ENCODE measurements around the gene FGD3. TPM values are rescaled to one million over a fixed set of nuclear protein-coding genes. Genes with fewer than 3 reads are reported as not detected.

FGD3 gene
- total RNA-seq, 1 experiment from 2014 or later = 1.8 TPM

DNA sequence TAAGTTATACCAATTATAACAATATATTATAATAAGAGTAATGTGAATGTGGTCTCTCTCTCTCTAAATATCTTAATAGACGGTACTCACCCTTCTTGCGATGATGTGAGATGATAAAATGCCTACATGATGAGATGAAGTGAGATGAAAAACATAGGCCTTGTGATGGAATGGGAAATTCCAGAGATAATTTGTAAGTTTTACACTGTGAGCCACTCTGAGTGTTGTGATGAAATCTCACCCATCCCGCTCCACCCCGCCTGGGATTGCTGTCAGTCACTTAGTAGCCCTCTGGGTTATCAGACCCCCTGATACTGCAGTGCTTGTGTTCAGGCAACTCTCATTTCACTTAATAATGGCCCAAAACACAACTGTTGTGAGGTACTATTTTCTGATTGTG lies 121.6 kb downstream of the FGD3 start:
- Histone ChIP-seq H2BK15ac (ENCODE audit: low read depth, low read length) (no peak overlapping the region), H3K18ac (ENCODE audit: insufficient read length, low read depth, low read length) (no peak overlapping the region), H2BK5ac (ENCODE audit: insufficient read length, low read length) (no peak overlapping the region), H3K9me3 (ENCODE audit: control insufficient read depth, low read depth, low read length) (no peaks in the 10 kb centered on the region), H3K23me2 (ENCODE audit: insufficient read length, low read depth, low read length, poor library complexity, severe bottlenecking) (no peaks in the 10 kb centered on the region), H4K20me1 (ENCODE audit: control insufficient read depth, insufficient read depth, insufficient read length) (no peaks in the 10 kb centered on the region), H3K4me1 (ENCODE audit: insufficient read depth, low read length) (no peaks in the 10 kb centered on the region), H4K8ac (replicated peaks; ENCODE audit: insufficient read length, low read depth, low read length) (no peak overlapping the region), H2AFZ (ENCODE audit: low read length) (no peak overlapping the region), H4K91ac (ENCODE audit: insufficient read length, low read depth, low read length) (no peak overlapping the region), H3K9ac (ENCODE audit: extremely low read depth, insufficient read length, low read length) (no peak overlapping the region), H3K27ac (ENCODE audit: insufficient read length, low read depth, low read length) (no peak overlapping the region), H3K79me1 (ENCODE audit: insufficient read depth, low read depth, low read length, poor library complexity, severe bottlenecking) (no peaks in the 10 kb centered on the region), H2BK12ac (ENCODE audit: insufficient read length, low read depth, low read length) (no peak overlapping the region), H3K27me3 (ENCODE audit: insufficient read depth, low read length) (no peaks in the 10 kb centered on the region), H2AK5ac (ENCODE audit: insufficient read length, low read length) (no peak overlapping the region), H3K56ac (ENCODE audit: insufficient read length, low read depth, low read length) (no peak overlapping the region), H3K23ac (ENCODE audit: insufficient read length, low read depth, low read length) (no peak overlapping the region), H2BK120ac (ENCODE audit: low read depth, low read length, poor library complexity, severe bottlenecking) (no peak overlapping the region), H3K14ac (ENCODE audit: insufficient read depth, low read length) (no peak overlapping the region), H2BK20ac (ENCODE audit: low read depth, low read length, poor library complexity, severe bottlenecking) (no peak overlapping the region), H3K79me2 (ENCODE audit: insufficient read depth, low read length) (no peaks in the 10 kb centered on the region), H3K4ac (ENCODE audit: low read depth, low read length) (no peak overlapping the region), H3T11ph (ENCODE audit: low read length) (no peak overlapping the region), H4K5ac (ENCODE audit: insufficient read length, low read depth, low read length) (no peak overlapping the region), H3K4me2 (ENCODE audit: insufficient read depth, insufficient read length, low read length) (no peak overlapping the region)
- no peaks in the 10 kb centered on the region for H3K9me3 Mint-ChIP-seq
- no peaks in the 10 kb centered on the region; the same call in 1 of the 2 replicates for H3K27me3 Mint-ChIP-seq (ENCODE audit: low read depth)
- H3K27ac Mint-ChIP-seq = no peak overlapping the region
- no peak for TF ChIP-seq CTCF (conservative IDR thresholded peaks at IDR 0.05)
- no peak for DNase-seq
- H3K36me3 Mint-ChIP-seq (ENCODE audit: insufficient read depth in 1 of 3, low read depth in 3 of 3) = peaks cover 0 to 2% (median 0%) of the 10 kb centered on the region in 3 experiments; a peak in 1 of 7 replicates
- H3K4me1 Mint-ChIP-seq = no peaks in the 10 kb centered on the region; a peak in 1 of 4 replicates
- WGBS (ENCODE audit: extremely low coverage, insufficient read length, low lambda C conversion rate) = no CpG with 5 or more reads among the region's 4 CpGs
- no peak overlapping the region for H3K4me3 Mint-ChIP-seq
